ENCODE data around the gene DSN1. TPM values are rescaled to one million over a fixed set of nuclear protein-coding genes. Genes with fewer than 3 reads are reported as not detected.

Gene DSN1
- total and polyA plus RNA-seq, 10 of the 15 experiments (the other 5 are each of a cell fraction or from before 2014, with no cell fraction given): 15.3 to 33.1 (median 21.7) TPM

GRCh38 chr20:36773597-36774390 is at the start of gene DSN1 (continued):
- TF ChIP-seq ZNF687 (IDR thresholded peaks at IDR 0.05) (peak; percentile 79; the same call in 1 of the 2 replicates), CBX5 (IDR thresholded peaks at IDR 0.05; ENCODE audit: low read depth) (no peak), ZBTB40 (IDR thresholded peaks at IDR 0.05; ENCODE audit: borderline replicate concordance) (no peak; the same call in 1 of the 2 replicates), ELK1 (IDR thresholded peaks at IDR 0.05; ENCODE audit: low read depth, low read length) (no peak), CREB1 (IDR thresholded peaks at IDR 0.05; ENCODE audit: low read depth) (peak; percentile 80; the same call in 1 of the 2 replicates), HDGF (IDR thresholded peaks at IDR 0.05) (0 out of 2 replicates have a peak, but pooled peaks have one; percentile 15), POU2F2 (IDR thresholded peaks at IDR 0.05; ENCODE audit: borderline replicate concordance, low read depth, low read length) (peak; percentile 8; the same call in 1 of the 3 replicates), RAD21 (IDR thresholded peaks at IDR 0.05; ENCODE audit: insufficient read depth, low read depth, low read length) (0 out of 2 replicates have a peak, but pooled peaks have one; percentile 29), SIN3A (IDR thresholded peaks at IDR 0.05; ENCODE audit: low read depth, low read length) (peak; percentile 64; the same call in 1 of the 2 replicates), POLR2A (IDR thresholded peaks at IDR 0.05; ENCODE audit: low read depth, low read length) (peak; percentile 85; the same call in 1 of the 2 replicates), NBN (IDR thresholded peaks at IDR 0.05) (peak; percentile 53), SMARCA5 (IDR thresholded peaks at IDR 0.05) (peak; percentile 65; the same call in 1 of the 2 replicates), NR2C2 (IDR thresholded peaks at IDR 0.05; ENCODE audit: borderline replicate concordance, control insufficient read depth, insufficient read length, low read depth) (no peak), DPF2 (IDR thresholded peaks at IDR 0.05) (peak; percentile 33; the same call in 1 of the 2 replicates), IKZF1 (conservative IDR thresholded peaks at IDR 0.05) (peak; percentile 100), PKNOX1 (IDR thresholded peaks at IDR 0.05) (0 out of 2 replicates have a peak, but pooled peaks have one; percentile 24), POLR2AphosphoS5 (IDR thresholded peaks at IDR 0.05; ENCODE audit: low read length) (peak; percentile 80; the same call in 1 of the 2 replicates), TCF12 (IDR thresholded peaks at IDR 0.05; ENCODE audit: low read depth, low read length) (no peak; the same call in 1 of the 2 replicates)
